ENCODE data around the gene TPCN1. TPM values are rescaled to one million over a fixed set of nuclear protein-coding genes. Genes with fewer than 3 reads are reported as not detected.
A peak's percentile ranks its signal among the peaks of the same experiment; 100 is the strongest.

TPCN1 gene
- total and polyA plus RNA-seq, 2 of the 8 experiments (the other 6 are each of a cell fraction or from before 2014, with no cell fraction given), result 14.9 to 21.4 TPM

DNA sequence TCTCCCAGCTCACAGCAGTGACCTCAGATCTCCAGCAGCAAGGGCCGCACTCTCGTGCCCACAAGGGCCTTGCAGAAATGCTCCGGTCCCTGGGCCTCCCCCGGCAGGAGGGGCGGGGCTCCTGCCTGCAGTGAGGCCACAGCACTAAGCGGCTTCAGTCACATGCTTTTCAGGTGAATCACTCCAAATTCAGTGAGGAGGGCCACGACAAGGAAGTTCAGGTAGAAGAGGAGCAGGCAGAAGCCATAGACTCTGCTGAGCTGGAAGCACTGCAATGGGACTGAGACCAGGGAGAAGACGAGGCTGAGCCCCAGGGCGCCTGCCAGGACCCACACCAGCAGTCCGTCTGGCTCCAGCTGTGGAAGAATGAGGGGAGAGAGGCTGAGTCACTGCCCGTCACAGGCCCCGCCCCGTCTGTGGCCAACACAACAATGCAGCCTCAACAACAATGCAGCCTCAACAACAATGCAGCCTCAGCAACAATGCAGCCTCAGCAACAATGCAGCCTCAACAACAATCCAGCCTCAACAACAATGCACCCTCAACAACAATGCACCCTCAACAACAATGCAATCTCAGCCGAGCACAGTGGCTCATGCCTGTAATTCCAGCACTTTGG lies 78.5 kb downstream of the TPCN1 start (continued):
- TF ChIP-seq FOSL1 (IDR thresholded peaks at IDR 0.05; ENCODE audit: insufficient read depth, low read depth, low read length) (no peak), HDAC6 (IDR thresholded peaks at IDR 0.05; ENCODE audit: low read depth, low read length) (no peak), SP4 (IDR thresholded peaks at IDR 0.05; ENCODE audit: low read length) (no peak), JUND (IDR thresholded peaks at IDR 0.05; ENCODE audit: low read length) (peak; percentile 59; the same call in 1 of the 2 replicates), TEAD4 (IDR thresholded peaks at IDR 0.05; ENCODE audit: low read depth, low read length) (peak; percentile 40), CEBPB (IDR thresholded peaks at IDR 0.05; ENCODE audit: low read depth, low read length) (no peak), PHF8 (conservative IDR thresholded peaks at IDR 0.05; ENCODE audit: low read depth, low read length) (no peak), RNF2 (IDR thresholded peaks at IDR 0.05; ENCODE audit: borderline replicate concordance, low read depth, low read length, missing control alignments, poor library complexity, severe bottlenecking) (no peak), CTBP2 (IDR thresholded peaks at IDR 0.05; ENCODE audit: borderline replicate concordance, insufficient read depth, insufficient read length, low read length) (no peak), SAP30 (IDR thresholded peaks at IDR 0.05; ENCODE audit: insufficient read depth, insufficient replicate concordance, low read length) (no peak), POLR2A (IDR thresholded peaks at IDR 0.05; ENCODE audit: control extremely low read depth in 1 of 2, low read depth in 2 of 2, low read length in 2 of 2) (no peak)
- TF ChIP-seq, protein P1, sequence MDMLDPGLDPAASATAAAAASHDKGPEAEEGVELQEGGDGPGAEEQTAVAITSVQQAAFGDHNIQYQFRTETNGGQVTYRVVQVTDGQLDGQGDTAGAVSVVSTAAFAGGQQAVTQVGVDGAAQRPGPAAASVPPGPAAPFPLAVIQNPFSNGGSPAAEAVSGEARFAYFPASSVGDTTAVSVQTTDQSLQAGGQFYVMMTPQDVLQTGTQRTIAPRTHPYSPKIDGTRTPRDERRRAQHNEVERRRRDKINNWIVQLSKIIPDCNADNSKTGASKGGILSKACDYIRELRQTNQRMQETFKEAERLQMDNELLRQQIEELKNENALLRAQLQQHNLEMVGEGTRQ (IDR thresholded peaks at IDR 0.05; ENCODE audit: low read length), result no peak

All from H1 (cell line).